Measurements from ENCODE around the gene STARD8.

DNA sequence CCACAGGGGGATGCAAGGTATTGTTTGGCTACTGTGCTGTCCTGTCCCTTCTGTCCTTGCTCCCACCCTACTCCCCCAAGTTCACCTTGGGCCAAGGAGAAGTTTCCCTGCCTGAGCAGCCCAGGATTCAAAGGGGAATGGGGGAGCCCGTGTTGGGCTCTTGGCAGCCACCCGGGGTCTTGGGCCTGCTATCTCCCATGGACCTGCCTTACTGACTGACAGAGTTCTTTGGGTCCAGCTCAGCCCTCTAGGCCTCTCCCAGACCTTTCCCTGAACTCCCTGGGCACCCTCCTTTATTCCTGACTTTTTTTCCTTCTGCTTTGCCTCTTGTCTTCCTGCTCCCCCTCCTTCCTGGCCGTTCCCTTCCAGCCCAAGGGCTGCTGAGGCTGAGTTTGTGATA is 67.4 kb downstream of the STARD8 start:
- TF ChIP-seq, protein P1, sequence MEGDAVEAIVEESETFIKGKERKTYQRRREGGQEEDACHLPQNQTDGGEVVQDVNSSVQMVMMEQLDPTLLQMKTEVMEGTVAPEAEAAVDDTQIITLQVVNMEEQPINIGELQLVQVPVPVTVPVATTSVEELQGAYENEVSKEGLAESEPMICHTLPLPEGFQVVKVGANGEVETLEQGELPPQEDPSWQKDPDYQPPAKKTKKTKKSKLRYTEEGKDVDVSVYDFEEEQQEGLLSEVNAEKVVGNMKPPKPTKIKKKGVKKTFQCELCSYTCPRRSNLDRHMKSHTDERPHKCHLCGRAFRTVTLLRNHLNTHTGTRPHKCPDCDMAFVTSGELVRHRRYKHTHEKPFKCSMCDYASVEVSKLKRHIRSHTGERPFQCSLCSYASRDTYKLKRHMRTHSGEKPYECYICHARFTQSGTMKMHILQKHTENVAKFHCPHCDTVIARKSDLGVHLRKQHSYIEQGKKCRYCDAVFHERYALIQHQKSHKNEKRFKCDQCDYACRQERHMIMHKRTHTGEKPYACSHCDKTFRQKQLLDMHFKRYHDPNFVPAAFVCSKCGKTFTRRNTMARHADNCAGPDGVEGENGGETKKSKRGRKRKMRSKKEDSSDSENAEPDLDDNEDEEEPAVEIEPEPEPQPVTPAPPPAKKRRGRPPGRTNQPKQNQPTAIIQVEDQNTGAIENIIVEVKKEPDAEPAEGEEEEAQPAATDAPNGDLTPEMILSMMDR (conservative IDR thresholded peaks at IDR 0.05; ENCODE audit: low read depth, low read length) = no peak
- TF ChIP-seq EZH2 (IDR thresholded peaks at IDR 0.05; ENCODE audit: borderline replicate concordance, low read depth, low read length, poor library complexity, severe bottlenecking) = no peak
